ENCODE results near the gene UBASH3A. TPM values are rescaled to one million over a fixed set of nuclear protein-coding genes. Genes with fewer than 3 reads are reported as not detected.

The UBASH3A gene
- total RNA-seq, 4 donors from 2014 or later = 0.41 TPM; not detected in 3

DNA sequence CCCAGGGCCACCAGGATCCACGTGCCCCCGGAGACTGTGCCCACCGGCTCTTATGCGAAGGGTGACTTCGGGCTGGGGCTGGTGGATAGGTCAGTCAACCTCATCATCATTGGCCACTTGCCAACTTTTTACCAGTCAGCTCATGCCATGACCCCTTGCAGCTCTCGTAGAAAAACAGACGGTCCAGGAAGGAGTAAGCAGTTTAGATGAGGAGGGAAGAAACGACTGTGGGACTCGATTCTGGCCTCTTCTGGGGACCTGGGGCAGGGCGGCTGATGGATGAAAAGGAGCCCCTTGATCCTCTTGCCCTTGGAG lies 41.0 kb downstream of the UBASH3A start:
- H3K27ac ChIP-seq = no peak overlapping the region
- in situ Hi-C loops (cut with MboI; ENCODE audit: low sequenced_read_pairs in 4 of 4) (loop anchor here in 2 of 4 donors (5.0 to 25.0 kb wide), 2 partner anchors 107 to 297 kb away; no protein-coding TSS in a partner anchor), intact Hi-C loops (cut with DNase I; ENCODE audit: low total_unique reads) (no loop called here)
- no peak for ATAC-seq
- no peaks in the 10 kb centered on the region for H3K36me3 ChIP-seq
- no peak overlapping the region for H3K4me3 ChIP-seq
- DNase-seq = no peak
- TF ChIP-seq CTCF (IDR thresholded peaks at IDR 0.05 in 4 of 5, conservative IDR thresholded peaks at IDR 0.05 in 1 of 5) (no peak), POLR2A (IDR thresholded peaks at IDR 0.05) (no peak)
- peaks cover 0 to 6% (median 0%) of the 10 kb centered on the region in 3 donors for H3K27me3 ChIP-seq
- no peaks in the 10 kb centered on the region for H3K4me1 ChIP-seq
- H3K9me3 ChIP-seq = no peaks in the 10 kb centered on the region

- Histone ChIP-seq H3K4me1 (no peaks in the 10 kb centered on the region), H3K9me3 (no peaks in the 10 kb centered on the region), H3K27me3 (peaks cover 0 to 6% (median 0%) of the 10 kb centered on the region in 3 donors), H3K27ac (no peak overlapping the region), H3K36me3 (no peaks in the 10 kb centered on the region), H3K4me3 (no peak overlapping the region)
- in situ Hi-C loops (cut with MboI; ENCODE audit: low sequenced_read_pairs in 4 of 4) = loop anchor here in 2 of 4 donors (5.0 to 25.0 kb wide), 2 partner anchors 108 to 298 kb away; no protein-coding TSS in a partner anchor
- ATAC-seq (no peak), DNase-seq (no peak)
- intact Hi-C loops (cut with DNase I; ENCODE audit: low total_unique reads) = no loop called here
- TF ChIP-seq CTCF (IDR thresholded peaks at IDR 0.05 in 4 of 5, conservative IDR thresholded peaks at IDR 0.05 in 1 of 5) = no peak
- no peak for TF ChIP-seq POLR2A (IDR thresholded peaks at IDR 0.05)
Observed at GRCh38 chr21:42445311-42445710, 41.6 kb downstream of the UBASH3A start.

DNA sequence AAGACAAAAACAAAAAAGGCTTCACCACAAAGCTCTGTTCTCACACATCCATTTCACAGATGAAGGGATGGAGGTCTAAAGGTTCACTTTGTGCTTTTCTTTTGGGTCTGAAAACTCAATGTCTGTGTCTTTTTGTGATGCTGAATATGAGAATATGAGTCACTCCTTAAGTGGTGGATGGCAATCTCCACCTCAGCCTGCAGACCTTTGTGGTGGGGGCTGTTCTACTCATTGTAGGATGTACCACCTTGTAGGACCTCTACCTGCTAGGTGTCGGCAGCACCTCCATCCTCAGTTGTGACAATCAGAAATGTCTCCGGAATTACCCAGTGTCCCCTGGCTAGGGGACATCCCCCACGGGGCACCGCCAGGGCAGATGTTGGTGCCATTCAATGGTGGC lies 42.8 kb downstream of the UBASH3A start:
- ATAC-seq = no peak
- H3K36me3 ChIP-seq = no peaks in the 10 kb centered on the region
- no peaks in the 10 kb centered on the region for H3K4me1 ChIP-seq
- H3K27ac ChIP-seq = no peak overlapping the region
- no peak for DNase-seq
- H3K27me3 ChIP-seq = peaks cover 0 to 6% (median 0%) of the 10 kb centered on the region in 3 donors
- in situ Hi-C loops (cut with MboI; ENCODE audit: low sequenced_read_pairs in 4 of 4) = loop anchor here in 2 of 4 donors (5.0 to 25.0 kb wide), 2 partner anchors 109 to 299 kb away; no protein-coding TSS in a partner anchor
- H3K9me3 ChIP-seq = no peaks in the 10 kb centered on the region
- intact Hi-C loops (cut with DNase I; ENCODE audit: low total_unique reads) = no loop called here
- TF ChIP-seq POLR2A (IDR thresholded peaks at IDR 0.05) = no peak
- TF ChIP-seq CTCF (IDR thresholded peaks at IDR 0.05 in 4 of 5, conservative IDR thresholded peaks at IDR 0.05 in 1 of 5) = no peak
- no peak overlapping the region for H3K4me3 ChIP-seq

DNA sequence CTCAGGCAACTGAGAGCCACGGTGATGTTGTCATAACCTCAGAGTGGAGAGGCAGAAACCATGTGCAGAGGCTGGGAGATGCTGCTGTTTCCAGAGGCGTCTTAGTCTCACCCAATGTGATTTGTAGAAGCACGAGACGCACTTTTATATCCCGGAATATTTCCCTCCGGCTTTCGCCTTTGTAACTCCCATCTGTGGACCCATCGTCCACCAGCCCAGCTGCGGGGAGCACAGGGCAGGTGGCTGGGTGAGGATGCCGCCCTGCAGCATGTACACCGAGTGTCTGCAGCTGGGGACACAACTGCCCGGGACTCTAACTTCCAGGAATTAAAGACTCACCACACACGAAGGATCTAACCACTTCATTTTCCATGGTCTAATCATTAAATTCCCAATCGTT lies 43.5 kb downstream of the UBASH3A start:
- no peaks in the 10 kb centered on the region for H3K9me3 ChIP-seq
- no peak overlapping the region for H3K27ac ChIP-seq
- intact Hi-C loops (cut with DNase I; ENCODE audit: low total_unique reads) (no loop called here), in situ Hi-C loops (cut with MboI; ENCODE audit: low sequenced_read_pairs in 4 of 4) (loop anchor here in 2 of 4 donors (5.0 to 25.0 kb wide), 2 partner anchors 110 to 300 kb away; no protein-coding TSS in a partner anchor)
- no peaks in the 10 kb centered on the region for H3K36me3 ChIP-seq
- H3K27me3 ChIP-seq = peaks cover 0 to 6% (median 0%) of the 10 kb centered on the region in 3 donors
- H3K4me3 ChIP-seq = no peak overlapping the region
- ATAC-seq (no peak), DNase-seq (no peak)
- no peaks in the 10 kb centered on the region for H3K4me1 ChIP-seq
- no peak for TF ChIP-seq CTCF (IDR thresholded peaks at IDR 0.05 in 4 of 5, conservative IDR thresholded peaks at IDR 0.05 in 1 of 5)
- TF ChIP-seq POLR2A (IDR thresholded peaks at IDR 0.05) = no peak

DNA sequence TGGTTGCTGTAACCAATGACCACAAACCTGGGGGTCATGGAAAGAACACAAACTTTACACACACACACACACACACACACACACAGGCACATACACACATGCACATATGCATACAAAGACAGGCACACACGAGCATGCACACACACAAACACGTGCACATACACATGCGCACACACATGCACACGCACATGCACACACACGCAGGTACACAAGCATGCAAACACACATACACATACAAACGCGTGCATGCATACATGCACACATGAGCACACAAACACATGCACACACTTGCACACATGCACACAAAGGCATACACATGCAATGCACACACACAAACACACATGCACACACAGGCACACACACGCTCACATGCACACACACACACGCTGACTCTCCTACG lies 44.0 kb downstream of the UBASH3A start:
- DNase-seq = no peak
- ATAC-seq = no peak
- H3K36me3 ChIP-seq = no peaks in the 10 kb centered on the region
- H3K27me3 ChIP-seq = peaks cover 0 to 6% (median 0%) of the 10 kb centered on the region in 3 donors
- TF ChIP-seq POLR2A (IDR thresholded peaks at IDR 0.05) (no peak), CTCF (IDR thresholded peaks at IDR 0.05 in 4 of 5, conservative IDR thresholded peaks at IDR 0.05 in 1 of 5) (no peak)
- no peaks in the 10 kb centered on the region for H3K4me1 ChIP-seq
- no peaks in the 10 kb centered on the region for H3K9me3 ChIP-seq
- H3K27ac ChIP-seq = no peak overlapping the region
- H3K4me3 ChIP-seq = no peak overlapping the region
- intact Hi-C loops (cut with DNase I; ENCODE audit: low total_unique reads) = no loop called here
- in situ Hi-C loops (cut with MboI; ENCODE audit: low sequenced_read_pairs in 4 of 4) = loop anchor here in 2 of 4 donors (5.0 to 25.0 kb wide), 2 partner anchors 110 to 300 kb away; no protein-coding TSS in a partner anchor

Measured in gastrocnemius medialis (tissue), 4 donors.